K562 (cell line): ENCODE data around the gene SYN1.

Experiments
- ARNT ChIP-seq, 2 experiments: fragments of 450-650 bp; IDR thresholded peaks; 2 replicates each; pipeline ENCODE4 v1.6.1; 2016; ENCODE audit warnings: mild to moderate bottlenecking in 1 of 2
- CTCF ChIP-seq, 3 experiments: IDR thresholded peaks in 2 of 3; conservative IDR thresholded peaks in 1 of 3; 2 replicates each; pipeline ENCODE4 v1.5.1; 2011 to 2012; ENCODE audit warnings: low read length in 3 of 3, mild to moderate bottlenecking in 3 of 3, control low read depth in 2 of 3, improper control_type of control experiment in 1 of 3, inconsistent platforms in 1 of 3, low read depth in 1 of 3, mixed read lengths in 1 of 3, moderate library complexity in 1 of 3; ENCODE audit not compliant: insufficient read depth in 2 of 3
- EZH2 ChIP-seq: IDR thresholded peaks from 2 replicates; pipeline ENCODE4 v1.6.1; 2012; ENCODE audit warnings: low read depth, mild to moderate bottlenecking, inconsistent platforms, low read length, borderline replicate concordance
- POLR3A ChIP-seq: IDR thresholded peaks from 2 replicates; pipeline ENCODE4 v1.6.1; 2011; ENCODE audit warnings: borderline replicate concordance, mild to moderate bottlenecking, moderate library complexity; ENCODE audit not compliant: insufficient read length, insufficient read depth; ENCODE audit errors: extremely low read depth
- TAF1 ChIP-seq: IDR thresholded peaks from 2 replicates; pipeline ENCODE4 v1.6.1; 2011; ENCODE audit warnings: mild to moderate bottlenecking, low read length, moderate library complexity; ENCODE audit not compliant: insufficient read depth, control insufficient read depth, severe bottlenecking; ENCODE audit errors: extremely low read depth
- THRA ChIP-seq: fragments of 450-650 bp; IDR thresholded peaks from 2 replicates; pipeline ENCODE4 v1.6.1; 2017; ENCODE audit warnings: mild to moderate bottlenecking, moderate library complexity
- ZBTB7A ChIP-seq: IDR thresholded peaks from 2 replicates; pipeline ENCODE4 v1.6.1; 2011; ENCODE audit warnings: low read depth, mild to moderate bottlenecking, low read length, moderate library complexity, borderline replicate concordance; ENCODE audit not compliant: control insufficient read depth
- TF ChIP-seq, protein P1 (sequence below): fragments of 250-450 bp; sonication (Bioruptor Pico); IDR thresholded peaks from 2 replicates; pipeline ENCODE4 v1.8.0; 2022; ENCODE audit warnings: inconsistent platforms, mild to moderate bottlenecking, moderate library complexity, borderline replicate concordance

GRCh38 chrX:47586043-47586787 lies 33.4 kb downstream of the SYN1 start:
- TF ChIP-seq, protein P1, sequence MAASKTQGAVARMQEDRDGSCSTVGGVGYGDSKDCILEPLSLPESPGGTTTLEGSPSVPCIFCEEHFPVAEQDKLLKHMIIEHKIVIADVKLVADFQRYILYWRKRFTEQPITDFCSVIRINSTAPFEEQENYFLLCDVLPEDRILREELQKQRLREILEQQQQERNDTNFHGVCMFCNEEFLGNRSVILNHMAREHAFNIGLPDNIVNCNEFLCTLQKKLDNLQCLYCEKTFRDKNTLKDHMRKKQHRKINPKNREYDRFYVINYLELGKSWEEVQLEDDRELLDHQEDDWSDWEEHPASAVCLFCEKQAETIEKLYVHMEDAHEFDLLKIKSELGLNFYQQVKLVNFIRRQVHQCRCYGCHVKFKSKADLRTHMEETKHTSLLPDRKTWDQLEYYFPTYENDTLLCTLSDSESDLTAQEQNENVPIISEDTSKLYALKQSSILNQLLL (CRISPR knock-in tag) = no peak
- TF ChIP-seq EZH2 = no peak
- no peak for TF ChIP-seq THRA
- TF ChIP-seq ZBTB7A = no peak
- no peak for TF ChIP-seq CTCF (IDR thresholded peaks at IDR 0.05 in 2 of 3, conservative IDR thresholded peaks at IDR 0.05 in 1 of 3; ENCODE audit: insufficient read depth in 2 of 3, low read depth in 1 of 3, low read length in 3 of 3)
- no peak for TF ChIP-seq POLR3A
- no peak for TF ChIP-seq ARNT (IDR thresholded peaks at IDR 0.05)
- no peak for TF ChIP-seq TAF1
